Measurements from ENCODE around the gene PVR. TPM values are rescaled to one million over a fixed set of nuclear protein-coding genes. Genes with fewer than 3 reads are reported as not detected.
A peak's percentile ranks its signal among the peaks of the same experiment; 100 is the strongest.

PVR gene
- total and polyA plus RNA-seq, 9 of the 15 experiments (the other 6 are each of a cell fraction or from before 2014, with no cell fraction given), result 0.89 to 14.5 (median 9.8) TPM

GRCh38 chr19:44661904-44662303 lies 18.2 kb downstream of the PVR start (continued):
- TF ChIP-seq NR4A1 (CRISPR knock-in tag; IDR thresholded peaks at IDR 0.05), result no peak
- TF ChIP-seq NR4A1 (tag; IDR thresholded peaks at IDR 0.05), result 0 out of 2 replicates have a peak, but pooled peaks have one; percentile 26

DNA sequence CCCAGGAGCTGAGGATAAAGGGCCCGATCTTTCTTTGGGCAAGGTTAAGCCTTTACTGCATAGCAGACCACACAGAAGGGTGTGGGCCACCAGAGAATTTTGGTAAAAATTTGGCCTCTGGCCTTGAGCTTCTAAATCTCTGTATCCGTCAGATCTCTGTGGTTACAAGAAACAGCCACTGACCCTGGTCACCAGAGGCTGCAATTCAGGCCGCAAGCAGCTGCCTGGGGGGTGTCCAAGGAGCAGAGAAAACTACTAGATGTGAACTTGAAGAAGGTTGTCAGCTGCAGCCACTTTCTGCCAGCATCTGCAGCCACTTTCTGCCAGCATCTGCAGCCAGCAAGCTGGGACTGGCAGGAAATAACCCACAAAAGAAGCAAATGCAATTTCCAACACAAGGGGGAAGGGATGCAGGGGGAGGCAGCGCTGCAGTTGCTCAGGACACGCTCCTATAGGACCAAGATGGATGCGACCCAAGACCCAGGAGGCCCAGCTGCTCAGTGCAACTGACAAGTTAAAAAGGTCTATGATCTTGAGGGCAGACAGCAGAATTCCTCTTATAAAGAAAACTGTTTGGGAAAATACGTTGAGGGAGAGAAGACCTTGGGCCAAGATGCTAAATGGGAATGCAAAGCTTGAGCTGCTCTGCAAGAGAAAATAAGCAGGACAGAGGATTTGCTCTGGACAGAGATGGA lies 19.1 kb downstream of the PVR start:
- Histone ChIP-seq H3K36me3 (ENCODE audit: control insufficient read depth, insufficient read depth, low read length) (peaks cover 21% of the 10 kb centered on the region; the same call in 2 of the 3 replicates), H2AFZ (ENCODE audit: low read depth, low read length) (no peak overlapping the region), H3K9me3 (replicated peaks; ENCODE audit: control insufficient read depth, insufficient read depth, low read depth, low read length) (no peaks in the 10 kb centered on the region), H3K79me2 (ENCODE audit: control insufficient read depth, insufficient read depth, low read length) (no peaks in the 10 kb centered on the region), H3K27ac (ENCODE audit: extremely low read depth, low read depth, low read length) (no peak overlapping the region), H4K20me1 (replicated peaks; ENCODE audit: control insufficient read depth, insufficient read depth, low read length) (no peaks in the 10 kb centered on the region), H3K4me2 (ENCODE audit: insufficient read depth, low read length) (no peak overlapping the region), H3K4me3 (no peak overlapping the region), H3K4me1 (replicated peaks in 1 of 2; ENCODE audit: control insufficient read depth in 2 of 2, insufficient read depth in 2 of 2, low read length in 2 of 2) (peaks cover 0 to 5% of the 10 kb centered on the region in 2 experiments; a peak in 4 of 5 replicates), H3K9ac (ENCODE audit: insufficient read depth in 1 of 2, low read depth in 2 of 2, low read length in 2 of 2) (no peak overlapping the region), H3K27me3 (ENCODE audit: control insufficient read depth in 2 of 2, insufficient read depth in 2 of 2, low read length in 2 of 2) (no peaks in the 10 kb centered on the region), H3K9me1 (ENCODE audit: control insufficient read depth, insufficient read depth, low read length) (no peaks in the 10 kb centered on the region)
- no peak for FAIRE-seq
- no peak for DNase-seq (ENCODE audit: extremely low read depth in 1 of 4, low spot score in 3 of 4)
- ATAC-seq, result no peak
- in situ Hi-C loops (cut with MboI) (no loop called here), intact Hi-C loops (cut with micrococcal nuclease) (no loop called here)
- WGBS (ENCODE audit: insufficient coverage, low coverage, missing lambda C conversion rate), result 46% methylated on average over 7 of the region's 7 CpGs
- POLR2A ChIA-PET, result interaction anchor here (0.6 to 1.2 kb wide), 5 partner anchors 18 to 656 kb away, joined by 3 to 4 read pairs (median 3); no protein-coding TSS in a partner anchor
- CTCF ChIA-PET (ENCODE audit: low intra/inter-chr PET ratio), result interaction anchor here (0.7 kb wide), 1 partner anchor 230 kb away, joined by 3 read pairs; no protein-coding TSS in a partner anchor
- BruUV-seq (replicated peaks), result no TSS peak
- no peak for TF ChIP-seq SMARCA4 (IDR thresholded peaks at IDR 0.05)
- no peak for TF ChIP-seq NR2F6 (CRISPR knock-in tag; IDR thresholded peaks at IDR 0.05)
- no peak for TF ChIP-seq RFX5 (IDR thresholded peaks at IDR 0.05; ENCODE audit: low read depth, low read length)
- no peak for TF ChIP-seq ZNF639 (CRISPR knock-in tag; conservative IDR thresholded peaks at IDR 0.05 in 1 of 2, IDR thresholded peaks at IDR 0.05 in 1 of 2)
- TF ChIP-seq KDM4B (IDR thresholded peaks at IDR 0.05; ENCODE audit: borderline replicate concordance in 2 of 2, low read depth in 1 of 2), result no peak
- no peak for TF ChIP-seq ZNF41 (CRISPR knock-in tag; conservative IDR thresholded peaks at IDR 0.05)
- TF ChIP-seq, protein P1, sequence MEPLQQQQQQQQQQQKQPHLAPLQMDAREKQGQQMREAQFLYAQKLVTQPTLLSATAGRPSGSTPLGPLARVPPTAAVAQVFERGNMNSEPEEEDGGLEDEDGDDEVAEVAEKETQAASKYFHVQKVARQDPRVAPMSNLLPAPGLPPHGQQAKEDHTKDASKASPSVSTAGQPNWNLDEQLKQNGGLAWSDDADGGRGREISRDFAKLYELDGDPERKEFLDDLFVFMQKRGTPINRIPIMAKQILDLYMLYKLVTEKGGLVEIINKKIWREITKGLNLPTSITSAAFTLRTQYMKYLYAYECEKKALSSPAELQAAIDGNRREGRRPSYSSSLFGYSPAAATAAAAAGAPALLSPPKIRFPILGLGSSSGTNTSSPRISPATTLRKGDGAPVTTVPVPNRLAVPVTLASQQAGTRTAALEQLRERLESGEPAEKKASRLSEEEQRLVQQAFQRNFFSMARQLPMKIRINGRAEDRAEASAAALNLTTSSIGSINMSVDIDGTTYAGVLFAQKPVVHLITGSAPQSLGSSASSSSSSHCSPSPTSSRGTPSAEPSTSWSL (CRISPR knock-in tag; IDR thresholded peaks at IDR 0.05; ENCODE audit: borderline replicate concordance), result no peak
- no peak for TF ChIP-seq L3MBTL2 (IDR thresholded peaks at IDR 0.05)
- no peak for TF ChIP-seq ZBTB12 (CRISPR knock-in tag; IDR thresholded peaks at IDR 0.05)
- TF ChIP-seq, protein P2, sequence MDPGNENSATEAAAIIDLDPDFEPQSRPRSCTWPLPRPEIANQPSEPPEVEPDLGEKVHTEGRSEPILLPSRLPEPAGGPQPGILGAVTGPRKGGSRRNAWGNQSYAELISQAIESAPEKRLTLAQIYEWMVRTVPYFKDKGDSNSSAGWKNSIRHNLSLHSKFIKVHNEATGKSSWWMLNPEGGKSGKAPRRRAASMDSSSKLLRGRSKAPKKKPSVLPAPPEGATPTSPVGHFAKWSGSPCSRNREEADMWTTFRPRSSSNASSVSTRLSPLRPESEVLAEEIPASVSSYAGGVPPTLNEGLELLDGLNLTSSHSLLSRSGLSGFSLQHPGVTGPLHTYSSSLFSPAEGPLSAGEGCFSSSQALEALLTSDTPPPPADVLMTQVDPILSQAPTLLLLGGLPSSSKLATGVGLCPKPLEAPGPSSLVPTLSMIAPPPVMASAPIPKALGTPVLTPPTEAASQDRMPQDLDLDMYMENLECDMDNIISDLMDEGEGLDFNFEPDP (CRISPR knock-in tag; IDR thresholded peaks at IDR 0.05), result no peak
- no peak for TF ChIP-seq BMI1 (IDR thresholded peaks at IDR 0.05; ENCODE audit: low read length)
